K562 treated with DMSO at 1 percent for 4 hours (cell line): Measurements from ENCODE around the gene TMEM255B. TPM values are rescaled to one million over a fixed set of nuclear protein-coding genes. Genes with fewer than 3 reads are reported as not detected.

ENCODE experiments used
- total RNA-seq: library from RNA; unstranded; fragments of 300-600 nt; gene quantifications from 2 replicates; pipeline ENCODE4 v1.2.3, GENCODE V29; 2022; ENCODE audit not compliant: insufficient read depth

Gene TMEM255B
- 1.3 and 3.1 TPM in 2 replicates for total RNA-seq

GRCh38 chr13:113758651-113759524 lies at the start of gene TMEM255B:
TSS of gene TMEM255B (plus strand) at chr13:113759226. CDS start at chr13:113759270, 44 bp downstream.

GRCh38 chr13:113863524-113864272 lies 104.7 kb downstream of the TMEM255B start, which contains the start of gene GAS6:
TSS of gene GAS6 (minus strand) at chr13:113864076. CDS start at chr13:113863920, 156 bp downstream.

Other genes starting within 250 kb of the TMEM255B start
- gene TFDP1, start 174.5 kb upstream of the TMEM255B start, total RNA-seq: 51.8 and 79.8 TPM in 2 replicates
- not detected in 2 replicates for gene ATP4B, start 101.0 kb upstream of the TMEM255B start, total RNA-seq
- not detected in 2 replicates for gene GRK1, start 92.0 kb upstream of the TMEM255B start, total RNA-seq
- gene GAS6, start 104.8 kb downstream of the TMEM255B start, total RNA-seq: 27.2 and 31.2 TPM in 2 replicates
- gene C13orf46, start 214.8 kb downstream of the TMEM255B start, total RNA-seq: 0.51 TPM in 1 of 2 replicates, not detected in the other